GM12891 (cell line): ENCODE results near the gene TNPO1.
A peak's percentile ranks its signal among the peaks of the same experiment; 100 is the strongest.

Experiments
- DNase-seq: peaks from one replicate; pipeline ENCODE4 v3.0.0; 2011; ENCODE audit warnings: low spot score; ENCODE audit not compliant: insufficient read length
- FAIRE-seq: peaks from 2 replicates; lab custom pipeline; 2011; peaks lifted over from hg19 to GRCh38; lab: Jason Lieb, UNC
- PAX5 ChIP-seq: IDR thresholded peaks from 2 replicates; pipeline ENCODE4 v1.6.1; 2011; ENCODE audit warnings: low read length, moderate library complexity, mild to moderate bottlenecking; ENCODE audit not compliant: insufficient read depth, severe bottlenecking
- POLR2A ChIP-seq: IDR thresholded peaks from 2 replicates; pipeline ENCODE4 v1.6.1; 2011; ENCODE audit warnings: low read depth, low read length, control low read depth
- POLR2AphosphoS5 ChIP-seq: IDR thresholded peaks from 2 replicates; pipeline ENCODE4 v1.6.1; 2011; ENCODE audit warnings: low read depth, low read length, control low read depth
- POU2F2 ChIP-seq: IDR thresholded peaks from 2 replicates; pipeline ENCODE4 v1.6.1; 2011; ENCODE audit warnings: low read depth, mild to moderate bottlenecking, control low read depth, low read length, moderate library complexity
- SPI1 ChIP-seq: IDR thresholded peaks from 2 replicates; pipeline ENCODE4 v1.6.1; 2011; ENCODE audit warnings: low read depth, low read length, control low read depth
- TAF1 ChIP-seq: IDR thresholded peaks from 2 replicates; pipeline ENCODE4 v1.6.1; 2011; ENCODE audit warnings: low read depth, low read length, control low read depth

Gene TNPO1

DNA sequence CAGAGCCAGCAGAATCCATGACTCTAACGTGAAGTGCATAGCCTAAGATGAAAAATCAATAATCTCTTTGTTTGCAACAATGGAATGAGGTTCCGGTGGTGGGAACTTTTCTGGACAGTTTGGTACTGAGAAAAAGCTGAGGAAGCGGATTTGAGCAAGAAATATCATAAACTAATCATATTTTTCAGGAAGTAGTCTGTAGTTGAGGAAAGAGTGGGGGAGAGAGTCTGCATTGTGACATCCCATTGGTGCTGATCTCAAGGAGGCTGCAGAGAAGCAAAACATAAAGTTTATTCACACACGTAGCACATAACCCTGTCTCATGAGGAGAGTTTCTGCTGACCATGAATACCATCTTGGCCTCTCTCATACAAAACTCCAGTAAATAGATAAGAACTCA, 123.6 kb downstream of the TNPO1 start:
- DNase-seq (no peak), FAIRE-seq (no peak)

DNA sequence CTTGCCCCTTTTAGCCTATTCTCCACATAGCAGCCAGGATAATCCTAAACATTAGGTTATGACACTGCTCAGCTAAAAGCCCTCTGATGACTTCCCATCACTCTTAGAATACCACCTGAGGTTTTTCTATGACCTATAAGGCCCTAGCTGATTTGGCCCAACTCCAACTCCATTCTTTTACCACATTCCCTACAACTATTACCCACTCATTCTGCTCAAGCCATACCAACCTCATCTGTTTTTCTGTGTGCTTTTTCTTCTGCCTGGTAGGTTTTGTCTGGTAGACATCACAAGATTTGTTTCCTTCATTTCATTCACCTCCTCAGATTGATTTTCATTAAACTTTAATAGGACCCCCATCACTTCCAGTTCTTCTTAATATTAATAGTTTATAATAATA, 126.8 kb downstream of the TNPO1 start:
- TF ChIP-seq POU2F2: no peak
- no peak for TF ChIP-seq TAF1
- no peak for TF ChIP-seq POLR2A
- FAIRE-seq: no peak
- no peak for DNase-seq

More for the DNA sequence above, 123.6 kb downstream of the TNPO1 start:
- TF ChIP-seq POLR2AphosphoS5: no peak
- no peak for TF ChIP-seq TAF1
- TF ChIP-seq POU2F2: no peak
- no peak for TF ChIP-seq SPI1
- no peak for TF ChIP-seq PAX5
- no peak for TF ChIP-seq POLR2A

- no peak for FAIRE-seq
- DNase-seq: no peak
- TF ChIP-seq POU2F2: no peak
- TF ChIP-seq POLR2AphosphoS5: no peak
- TF ChIP-seq POLR2A: no peak
- TF ChIP-seq SPI1: no peak
- TF ChIP-seq TAF1: no peak
- no peak for TF ChIP-seq PAX5
Observed at GRCh38 chr5:72947498-72947897, 131.0 kb downstream of the TNPO1 start.

- TF ChIP-seq POU2F2 (no peak), TAF1 (no peak), POLR2AphosphoS5 (no peak), SPI1 (no peak), POLR2A (no peak), PAX5 (no peak)
- DNase-seq (no peak), FAIRE-seq (no peak)
Observed at GRCh38 chr5:72949481-72949880, 133.0 kb downstream of the TNPO1 start.

DNA sequence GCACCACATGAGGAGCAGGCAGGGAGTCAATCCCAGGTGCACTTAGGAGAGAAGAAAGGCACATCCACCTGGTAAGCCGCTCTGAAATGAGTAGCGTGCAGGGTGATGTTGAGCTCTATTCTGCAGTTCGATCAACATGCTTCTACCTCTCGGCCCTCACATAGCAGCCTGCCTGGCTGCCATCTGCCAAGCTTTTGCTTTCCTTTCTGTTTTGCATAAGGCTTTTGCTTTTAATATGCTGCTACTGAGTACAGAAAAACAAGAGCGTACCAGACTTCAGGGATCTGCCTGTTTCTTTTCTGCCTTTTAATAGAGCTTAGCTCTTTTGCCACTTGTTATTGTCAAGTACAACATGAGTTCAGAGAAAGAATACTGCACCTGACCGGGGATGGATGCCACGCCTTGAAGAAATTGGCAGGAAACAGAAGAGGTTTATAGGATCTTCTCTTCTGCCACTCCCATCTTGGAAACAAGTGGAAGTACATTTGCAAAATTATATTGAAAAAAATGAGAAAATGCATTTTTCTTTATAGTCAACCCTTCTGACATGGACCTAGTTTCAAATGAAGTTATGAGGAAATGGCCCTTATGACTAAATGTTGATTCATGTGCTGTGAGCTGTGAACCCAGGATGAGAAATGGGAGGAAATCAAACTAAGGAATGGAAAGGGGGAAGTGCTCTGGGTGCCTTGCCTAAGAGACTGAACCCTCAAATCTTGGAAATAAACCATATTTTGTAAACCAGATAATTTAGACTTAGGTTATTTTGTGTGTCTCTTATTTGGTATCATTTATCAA, 135.4 kb downstream of the TNPO1 start:
- FAIRE-seq (no peak), DNase-seq (no peak)
- TF ChIP-seq POLR2AphosphoS5: no peak
- no peak for TF ChIP-seq POLR2A
- no peak for TF ChIP-seq SPI1
- TF ChIP-seq TAF1: no peak
- no peak for TF ChIP-seq PAX5
- no peak for TF ChIP-seq POU2F2

DNA sequence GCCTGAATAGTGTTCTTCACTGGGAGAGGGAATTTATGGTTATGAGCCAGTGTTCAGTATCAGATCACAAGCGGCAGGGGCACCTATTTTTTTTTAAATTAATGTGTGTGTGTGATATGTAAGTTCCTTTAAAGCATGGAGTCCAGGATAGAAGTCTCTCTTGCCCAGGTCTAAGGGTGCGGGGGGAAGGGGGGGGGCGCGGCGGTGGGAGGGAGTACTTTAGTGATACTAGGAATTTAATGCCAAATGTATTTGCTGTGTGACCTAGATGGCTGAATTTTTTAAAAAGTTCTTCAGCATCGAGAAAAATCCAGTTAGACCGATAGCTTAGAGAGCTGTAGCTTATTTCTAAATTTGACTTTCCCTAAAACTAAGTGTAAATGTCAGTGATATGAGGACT, 137.9 kb downstream of the TNPO1 start:
- TF ChIP-seq TAF1 (no peak), POLR2A (no peak)
- FAIRE-seq: no peak
- DNase-seq: no peak

- no peak for DNase-seq
- FAIRE-seq: no peak
- no peak for TF ChIP-seq PAX5
- TF ChIP-seq POU2F2: no peak
- TF ChIP-seq POLR2AphosphoS5: no peak
- TF ChIP-seq TAF1: no peak
- no peak for TF ChIP-seq SPI1
- no peak for TF ChIP-seq POLR2A
Observed at GRCh38 chr5:72955143-72955767, 138.8 kb downstream of the TNPO1 start.

DNA sequence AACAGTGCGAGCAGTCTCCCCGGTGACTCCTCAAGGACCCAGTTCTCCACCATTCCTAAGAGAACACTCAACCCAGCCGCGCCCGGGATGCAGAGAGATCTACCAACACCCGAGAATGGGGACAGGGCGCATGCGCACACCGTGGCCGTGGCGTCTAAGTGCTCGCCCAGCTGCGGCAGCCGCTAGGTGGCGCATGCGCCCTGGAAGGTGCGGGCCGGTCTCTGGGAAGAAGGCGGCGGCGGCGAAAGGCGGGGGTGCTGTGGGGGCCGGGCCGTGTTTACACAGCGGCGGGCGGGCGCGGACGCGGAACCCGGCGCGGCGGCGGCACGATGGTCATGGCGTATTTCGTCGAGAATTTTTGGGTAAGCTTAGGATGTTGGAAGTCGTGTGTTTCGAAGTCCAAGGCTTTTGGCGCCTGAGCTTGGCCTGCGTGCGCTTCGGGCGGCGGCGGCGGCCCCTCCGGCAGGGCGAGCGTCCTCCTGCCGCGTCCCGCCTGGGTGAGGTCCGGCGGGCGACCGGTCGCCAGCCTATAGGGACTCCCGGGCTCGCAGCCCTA, 139.4 kb downstream of the TNPO1 start, which contains the start of gene FCHO2:
Gene FCHO2, plus strand, starts transcription at position 274 of the 556 bp plus-strand sequence. Its CDS starts 56 bp downstream, at position 330.
- FAIRE-seq: peak; percentile 95
- TF ChIP-seq POLR2AphosphoS5 (no peak), SPI1 (no peak), POU2F2 (no peak), POLR2A (no peak), PAX5 (no peak), TAF1 (no peak)
- peak; percentile 90 for DNase-seq

DNA sequence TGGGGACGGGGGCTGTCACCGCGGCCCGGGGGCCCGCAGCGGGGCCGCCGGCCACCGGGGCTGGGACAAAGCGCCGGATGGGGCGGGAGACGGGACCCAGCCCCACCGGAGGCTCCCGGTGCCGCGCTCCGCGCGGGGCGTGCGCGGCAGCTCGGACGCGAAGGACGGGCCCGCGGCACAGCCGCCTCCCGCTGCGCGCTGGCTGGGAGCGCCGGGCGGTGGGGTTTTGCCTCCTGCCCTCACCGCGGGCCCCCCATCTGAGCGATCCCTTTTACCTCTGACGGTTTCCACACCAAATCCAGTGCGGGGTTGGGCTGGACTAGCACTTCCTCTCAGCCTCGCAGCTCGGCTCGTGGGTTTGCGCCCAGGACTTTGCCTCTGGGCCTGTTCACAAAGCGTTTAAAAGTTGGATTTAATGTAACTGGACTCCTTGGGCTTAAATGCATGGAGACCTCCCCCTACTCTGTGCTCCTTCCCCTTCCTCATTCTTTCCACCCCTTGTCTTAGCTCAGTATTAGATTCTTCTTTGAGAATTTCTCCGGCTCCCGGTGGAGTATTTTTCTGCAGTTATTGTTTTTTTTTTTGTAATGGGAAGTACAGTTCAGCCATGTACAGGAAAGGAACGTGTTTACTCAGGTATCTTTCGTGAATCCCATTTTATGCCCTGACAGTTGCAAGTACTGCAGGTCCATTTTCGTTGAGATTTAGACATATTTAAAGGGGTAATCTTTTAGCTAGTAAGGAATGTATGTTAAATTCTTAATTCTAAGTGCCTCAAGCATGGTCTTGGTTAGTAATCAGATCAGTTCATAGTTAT, 140.1 kb downstream of the TNPO1 start:
- FAIRE-seq (no peak), DNase-seq (peak; percentile 33)
- TF ChIP-seq POLR2AphosphoS5 (no peak), PAX5 (no peak), POLR2A (no peak), SPI1 (peak; percentile 57), TAF1 (no peak), POU2F2 (no peak)
